ENCODE results near the gene SSX7.
"Not testable (repeated sequence)": the region's sequence is repeated elsewhere in the genome, so short reads cannot be mapped to it uniquely, and the experiment has no call there.

The SSX7 gene

GRCh38 chrX:52654800-52655199 is at the start of gene SSX7:
Gene SSX7, minus strand, starts transcription at chrX:52654900. Its CDS starts 1,428 bp downstream, at chrX:52653472.
- not testable (repeated sequence) for H3K4me3 ChIP-seq (ENCODE audit: low read length); H3K27ac ChIP-seq (ENCODE audit: low read length); H3K4me1 ChIP-seq (ENCODE audit: control insufficient read depth, low read depth, low read length); H3K36me3 ChIP-seq (ENCODE audit: control insufficient read depth, low read depth, low read length); H3K9ac ChIP-seq (ENCODE audit: low read length); H3K9me3 ChIP-seq (ENCODE audit: control insufficient read depth, low read depth, low read length); H3K27me3 ChIP-seq (ENCODE audit: control insufficient read depth, insufficient read depth, low read length)

GRCh38 chrX:52692034-52692433 is 37.3 kb upstream of the SSX7 start:
- H3K4me1 ChIP-seq (ENCODE audit: control insufficient read depth, low read depth, low read length); H3K9me3 ChIP-seq (ENCODE audit: control insufficient read depth, low read depth, low read length); H3K36me3 ChIP-seq (ENCODE audit: control insufficient read depth, low read depth, low read length); H3K27ac ChIP-seq (ENCODE audit: low read length); H3K4me3 ChIP-seq (ENCODE audit: low read length); H3K9ac ChIP-seq (ENCODE audit: low read length); H3K27me3 ChIP-seq (ENCODE audit: control insufficient read depth, insufficient read depth, low read length): not testable (repeated sequence)

GRCh38 chrX:52662218-52662617 is 7.5 kb upstream of the SSX7 start:
- not testable (repeated sequence) for H3K9me3 ChIP-seq (ENCODE audit: control insufficient read depth, low read depth, low read length); H3K4me1 ChIP-seq (ENCODE audit: control insufficient read depth, low read depth, low read length); H3K27ac ChIP-seq (ENCODE audit: low read length); H3K4me3 ChIP-seq (ENCODE audit: low read length); H3K27me3 ChIP-seq (ENCODE audit: control insufficient read depth, insufficient read depth, low read length); H3K9ac ChIP-seq (ENCODE audit: low read length); H3K36me3 ChIP-seq (ENCODE audit: control insufficient read depth, low read depth, low read length)

- not testable (repeated sequence) for H3K36me3 ChIP-seq (ENCODE audit: control insufficient read depth, low read depth, low read length); H3K4me1 ChIP-seq (ENCODE audit: control insufficient read depth, low read depth, low read length); H3K4me3 ChIP-seq (ENCODE audit: low read length); H3K9ac ChIP-seq (ENCODE audit: low read length); H3K27me3 ChIP-seq (ENCODE audit: control insufficient read depth, insufficient read depth, low read length); H3K27ac ChIP-seq (ENCODE audit: low read length); H3K9me3 ChIP-seq (ENCODE audit: control insufficient read depth, low read depth, low read length)
Observed at GRCh38 chrX:52655475-52655874, 775 bp upstream of the SSX7 start.

GRCh38 chrX:52650676-52651075 is 4.0 kb downstream of the SSX7 start:
- H3K9ac ChIP-seq (ENCODE audit: low read length); H3K4me1 ChIP-seq (ENCODE audit: control insufficient read depth, low read depth, low read length); H3K36me3 ChIP-seq (ENCODE audit: control insufficient read depth, low read depth, low read length); H3K4me3 ChIP-seq (ENCODE audit: low read length); H3K27ac ChIP-seq (ENCODE audit: low read length); H3K27me3 ChIP-seq (ENCODE audit: control insufficient read depth, insufficient read depth, low read length); H3K9me3 ChIP-seq (ENCODE audit: control insufficient read depth, low read depth, low read length): not testable (repeated sequence)

- not testable (repeated sequence) for H3K9ac ChIP-seq (ENCODE audit: low read length); H3K27ac ChIP-seq (ENCODE audit: low read length); H3K36me3 ChIP-seq (ENCODE audit: control insufficient read depth, low read depth, low read length); H3K27me3 ChIP-seq (ENCODE audit: control insufficient read depth, insufficient read depth, low read length); H3K9me3 ChIP-seq (ENCODE audit: control insufficient read depth, low read depth, low read length); H3K4me3 ChIP-seq (ENCODE audit: low read length); H3K4me1 ChIP-seq (ENCODE audit: control insufficient read depth, low read depth, low read length)
Observed at GRCh38 chrX:52648956-52649355, 5.7 kb downstream of the SSX7 start.

- not testable (repeated sequence) for H3K36me3 ChIP-seq (ENCODE audit: control insufficient read depth, low read depth, low read length); H3K27me3 ChIP-seq (ENCODE audit: control insufficient read depth, insufficient read depth, low read length); H3K9me3 ChIP-seq (ENCODE audit: control insufficient read depth, low read depth, low read length)
Observed at GRCh38 chrX:52628483-52628882, 26.2 kb downstream of the SSX7 start.

GRCh38 chrX:52620661-52621060 is 34.0 kb downstream of the SSX7 start:
- not testable (repeated sequence) for H3K36me3 ChIP-seq (ENCODE audit: control insufficient read depth, low read depth, low read length); H3K27me3 ChIP-seq (ENCODE audit: control insufficient read depth, insufficient read depth, low read length); H3K27ac ChIP-seq (ENCODE audit: low read length); H3K9me3 ChIP-seq (ENCODE audit: control insufficient read depth, low read depth, low read length); H3K9ac ChIP-seq (ENCODE audit: low read length); H3K4me1 ChIP-seq (ENCODE audit: control insufficient read depth, low read depth, low read length); H3K4me3 ChIP-seq (ENCODE audit: low read length)

More at GRCh38 chrX:52628483-52628882, 26.2 kb downstream of the SSX7 start:
- H3K9ac ChIP-seq (ENCODE audit: low read length); H3K4me1 ChIP-seq (ENCODE audit: control insufficient read depth, low read depth, low read length); H3K27ac ChIP-seq (ENCODE audit: low read length); H3K4me3 ChIP-seq (ENCODE audit: low read length): not testable (repeated sequence)

- Histone ChIP-seq H3K9me3 (ENCODE audit: control insufficient read depth, low read depth, low read length) (peaks cover 2% of the 10 kb centered on the region), H3K4me1 (ENCODE audit: control insufficient read depth, low read depth, low read length) (no peaks in the 10 kb centered on the region), H3K36me3 (ENCODE audit: control insufficient read depth, low read depth, low read length) (no peaks in the 10 kb centered on the region), H3K9ac (ENCODE audit: low read length) (no peak overlapping the region), H3K4me3 (ENCODE audit: low read length) (no peak overlapping the region), H3K27ac (ENCODE audit: low read length) (no peak overlapping the region), H3K27me3 (ENCODE audit: control insufficient read depth, insufficient read depth, low read length) (no peaks in the 10 kb centered on the region)
Observed at GRCh38 chrX:52608961-52609360, 45.7 kb downstream of the SSX7 start.

- H3K27me3 ChIP-seq (ENCODE audit: control insufficient read depth, insufficient read depth, low read length); H3K9ac ChIP-seq (ENCODE audit: low read length); H3K4me1 ChIP-seq (ENCODE audit: control insufficient read depth, low read depth, low read length); H3K4me3 ChIP-seq (ENCODE audit: low read length); H3K9me3 ChIP-seq (ENCODE audit: control insufficient read depth, low read depth, low read length); H3K27ac ChIP-seq (ENCODE audit: low read length); H3K36me3 ChIP-seq (ENCODE audit: control insufficient read depth, low read depth, low read length): not testable (repeated sequence)
Observed at GRCh38 chrX:52603151-52603550, 51.5 kb downstream of the SSX7 start.

- no peaks in the 10 kb centered on the region for H3K27me3 ChIP-seq (ENCODE audit: control insufficient read depth, insufficient read depth, low read length)
- H3K4me3 ChIP-seq (ENCODE audit: low read length), result no peak overlapping the region
- no peaks in the 10 kb centered on the region for H3K4me1 ChIP-seq (ENCODE audit: control insufficient read depth, low read depth, low read length)
- H3K9ac ChIP-seq (ENCODE audit: low read length), result no peak overlapping the region
- no peaks in the 10 kb centered on the region for H3K36me3 ChIP-seq (ENCODE audit: control insufficient read depth, low read depth, low read length)
- no peaks in the 10 kb centered on the region for H3K9me3 ChIP-seq (ENCODE audit: control insufficient read depth, low read depth, low read length)
- H3K27ac ChIP-seq (ENCODE audit: low read length), result no peak overlapping the region
Observed at GRCh38 chrX:52598886-52599285, 55.8 kb downstream of the SSX7 start.

GRCh38 chrX:52594658-52595057 is 60.0 kb downstream of the SSX7 start:
- H3K9ac ChIP-seq (ENCODE audit: low read length), result no peak overlapping the region
- H3K9me3 ChIP-seq (ENCODE audit: control insufficient read depth, low read depth, low read length), result no peaks in the 10 kb centered on the region
- no peaks in the 10 kb centered on the region for H3K4me1 ChIP-seq (ENCODE audit: control insufficient read depth, low read depth, low read length)
- H3K4me3 ChIP-seq (ENCODE audit: low read length), result no peak overlapping the region
- H3K27me3 ChIP-seq (ENCODE audit: control insufficient read depth, insufficient read depth, low read length), result no peaks in the 10 kb centered on the region
- H3K27ac ChIP-seq (ENCODE audit: low read length), result no peak overlapping the region
- no peaks in the 10 kb centered on the region for H3K36me3 ChIP-seq (ENCODE audit: control insufficient read depth, low read depth, low read length)

Data from iPS-18a (cell line).